Fibroblast of skin of scalp (primary cell): ENCODE data around the gene PRX.
"Not testable (repeated sequence)": the region's sequence is repeated elsewhere in the genome, so short reads cannot be mapped to it uniquely, and the experiment has no call there.

Experiments used
- DNase-seq: peaks from one replicate; pipeline ENCODE4 v3.0.0-alpha.2; 2013

The PRX gene

GRCh38 chr19:40441719-40442253 is 28.6 kb upstream of the PRX start:
- no peak for DNase-seq

- DNase-seq, result no peak
Observed at GRCh38 chr19:40438284-40438683, 25.1 kb upstream of the PRX start.

GRCh38 chr19:40433391-40434216 is 20.4 kb upstream of the PRX start:
- DNase-seq, result peak; percentile 95

DNA sequence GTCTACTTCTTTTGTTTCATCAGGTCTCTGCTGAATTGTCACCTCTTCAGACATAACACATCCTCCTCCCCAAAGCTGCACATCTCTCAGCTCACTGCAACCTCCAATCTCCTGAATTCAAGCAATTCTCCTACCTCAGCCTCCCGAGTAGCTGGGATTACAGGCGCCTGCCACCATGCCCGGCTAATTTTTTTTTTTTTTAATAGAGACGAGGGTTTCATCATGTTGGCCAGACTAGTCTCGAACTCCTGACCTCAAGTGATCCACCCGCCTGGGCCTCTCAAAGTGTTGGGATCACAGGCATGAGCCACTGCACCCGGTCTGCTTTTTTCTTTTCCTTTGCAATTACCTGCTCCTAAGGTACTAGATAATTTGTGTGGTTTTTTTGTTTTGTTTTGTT is 19.6 kb upstream of the PRX start:
- DNase-seq, result not testable (repeated sequence)

DNA sequence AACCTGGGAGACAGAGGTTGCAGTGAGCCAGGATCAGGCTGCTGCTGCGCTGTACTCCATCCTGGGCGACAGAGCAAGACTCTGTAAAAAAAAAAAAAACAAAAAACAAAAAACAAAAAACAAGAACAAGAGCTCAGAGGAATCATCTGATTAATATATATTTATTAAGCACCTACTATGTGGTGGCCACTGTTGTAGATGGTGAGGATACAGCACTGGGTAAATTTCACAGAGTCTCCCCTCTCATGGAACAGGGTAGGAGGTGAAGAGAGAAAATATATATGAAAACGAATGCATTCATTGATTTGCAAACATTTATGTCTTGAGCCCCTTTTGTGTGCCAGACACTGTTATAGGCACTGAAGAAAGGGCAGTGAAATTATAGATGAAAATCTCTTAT is 18.5 kb upstream of the PRX start:
- no peak for DNase-seq

DNA sequence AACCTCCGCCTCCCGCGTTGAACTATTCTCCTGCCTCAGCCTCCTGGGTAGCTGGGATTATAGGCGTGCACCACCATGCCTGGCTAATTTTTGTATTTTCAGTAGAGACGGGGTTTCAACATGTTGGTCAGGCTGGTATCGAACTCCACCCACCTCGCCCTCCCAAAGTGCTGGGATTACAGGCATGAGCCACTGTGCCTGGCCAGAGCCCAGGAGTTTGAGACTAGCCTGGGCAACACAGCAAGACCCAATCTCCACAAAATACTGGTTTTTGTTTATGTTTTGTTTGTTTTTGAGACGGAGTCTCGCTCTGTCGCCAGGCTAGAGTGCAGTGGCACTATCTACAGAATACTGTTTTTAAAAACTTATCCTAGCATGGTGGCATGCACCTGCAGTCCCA is 17.1 kb upstream of the PRX start:
- DNase-seq, result not testable (repeated sequence)

GRCh38 chr19:40428197-40428596 is 15.0 kb upstream of the PRX start:
- DNase-seq, result not testable (repeated sequence)

GRCh38 chr19:40425450-40426287 is 12.5 kb upstream of the PRX start, which contains the start of gene SERTAD1:
Gene SERTAD1, minus strand, starts transcription at chr19:40425992. Its CDS starts 2,446 bp downstream, at chr19:40423546.
- DNase-seq, result peak; percentile 100

DNA sequence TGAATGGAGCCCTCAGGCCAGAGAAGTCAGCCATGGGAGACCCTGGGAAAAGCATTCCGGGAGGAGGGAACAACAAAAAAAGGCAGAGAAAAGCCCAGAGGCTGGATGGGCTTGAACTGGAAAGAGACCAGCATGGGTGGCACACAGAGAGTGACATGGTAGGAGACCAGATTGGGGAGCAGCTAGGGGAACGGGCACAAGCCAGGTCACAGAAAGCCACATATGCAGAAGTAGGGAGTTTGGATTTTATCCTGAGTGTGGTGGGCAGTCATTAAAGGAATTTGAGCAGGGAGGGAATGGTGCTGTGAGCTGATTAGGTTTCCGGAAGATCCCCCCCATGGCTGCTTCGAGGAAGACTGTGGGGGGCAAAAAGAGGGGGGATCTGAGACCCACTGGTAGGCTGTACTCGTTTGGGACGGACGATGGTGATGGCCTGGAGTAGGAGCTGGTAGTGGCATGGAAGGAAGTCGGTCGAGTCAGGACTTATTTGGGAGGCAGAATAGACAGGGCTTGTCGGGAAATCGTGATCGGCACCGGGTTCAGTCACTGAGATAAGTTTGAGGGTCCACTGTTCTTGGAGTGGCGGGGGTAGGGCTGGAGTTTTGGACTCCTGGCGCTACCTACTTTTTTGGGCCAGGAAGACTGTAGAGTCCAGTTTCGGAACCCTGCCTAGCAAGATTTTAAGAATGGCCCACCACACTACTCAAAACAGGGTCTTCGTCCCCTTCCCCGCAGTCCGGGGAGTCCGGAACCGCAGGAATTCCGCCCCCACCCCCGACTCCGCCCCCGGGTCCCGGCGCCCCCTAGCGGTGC is 11.7 kb upstream of the PRX start:
- peak; percentile 40 for DNase-seq

GRCh38 chr19:40423938-40424337 is 10.8 kb upstream of the PRX start:
- DNase-seq, result no peak

GRCh38 chr19:40422748-40423566 is 9.8 kb upstream of the PRX start:
- no peak for DNase-seq

- DNase-seq, result no peak
Observed at GRCh38 chr19:40421993-40422747, 9.0 kb upstream of the PRX start.

DNA sequence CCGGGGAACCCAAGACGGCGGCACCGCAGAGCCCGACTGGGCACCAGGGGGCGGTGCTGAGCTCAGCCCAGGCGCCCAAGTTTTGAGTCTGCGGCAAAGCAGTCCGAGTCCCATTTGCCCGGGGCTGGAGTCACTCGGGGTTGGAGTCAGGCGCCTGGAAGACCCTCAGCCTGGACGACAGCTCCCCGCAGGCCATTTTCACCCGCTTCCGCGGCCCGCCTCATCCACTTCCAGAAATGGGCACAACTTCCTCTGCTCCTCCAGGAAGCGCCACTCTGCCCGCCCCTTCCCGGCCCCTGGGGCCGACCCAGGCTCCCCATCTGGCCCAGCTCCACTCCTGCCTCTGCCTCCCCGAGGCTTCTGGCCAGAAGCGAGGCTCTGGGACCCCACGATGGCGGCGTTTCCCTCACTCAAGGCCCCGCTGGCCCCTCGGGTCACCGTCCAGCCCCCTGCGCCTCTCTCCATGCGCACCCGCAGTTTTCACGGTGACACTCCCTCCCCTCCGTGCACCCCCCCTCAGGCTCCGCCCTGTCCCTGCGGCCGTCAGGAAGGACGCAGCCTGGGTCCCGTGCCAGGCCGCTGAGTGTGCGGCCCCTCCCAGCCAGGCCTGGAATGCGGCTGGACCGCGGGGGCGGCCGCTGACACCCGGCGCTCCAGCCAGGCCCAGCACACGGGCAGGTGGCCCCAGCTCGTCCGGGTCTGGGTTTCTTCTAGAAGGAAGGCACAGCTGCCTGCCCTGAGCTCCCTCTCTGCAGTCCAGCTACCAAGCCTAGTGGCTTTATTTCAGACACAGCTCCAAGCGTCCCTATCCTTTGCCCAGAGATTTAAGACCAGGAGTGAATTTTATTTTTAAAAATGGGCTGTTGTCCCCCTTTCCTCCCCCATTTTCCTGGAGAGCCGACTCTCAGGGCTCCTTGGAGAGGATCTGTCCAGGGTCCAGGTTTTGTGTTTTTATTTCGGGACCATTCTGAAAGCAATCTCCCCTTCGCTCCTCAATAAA is 7.9 kb upstream of the PRX start:
- DNase-seq, result peak; percentile 89

DNA sequence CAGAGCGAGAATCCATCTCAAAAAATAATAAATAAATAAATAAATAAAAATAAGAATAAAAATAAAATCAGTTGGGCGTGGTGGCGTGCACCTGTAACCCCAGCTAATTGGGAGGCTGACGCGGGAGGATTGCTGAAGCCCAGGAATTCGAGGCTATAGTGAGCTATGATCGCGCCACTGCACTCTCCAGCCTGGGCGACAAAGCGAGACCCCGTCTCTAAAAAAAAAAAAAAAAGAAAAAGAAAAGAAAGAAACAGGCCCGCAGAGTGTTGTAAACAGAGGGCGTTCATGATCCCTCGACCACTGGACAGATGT is 7.2 kb upstream of the PRX start:
- no peak for DNase-seq

DNA sequence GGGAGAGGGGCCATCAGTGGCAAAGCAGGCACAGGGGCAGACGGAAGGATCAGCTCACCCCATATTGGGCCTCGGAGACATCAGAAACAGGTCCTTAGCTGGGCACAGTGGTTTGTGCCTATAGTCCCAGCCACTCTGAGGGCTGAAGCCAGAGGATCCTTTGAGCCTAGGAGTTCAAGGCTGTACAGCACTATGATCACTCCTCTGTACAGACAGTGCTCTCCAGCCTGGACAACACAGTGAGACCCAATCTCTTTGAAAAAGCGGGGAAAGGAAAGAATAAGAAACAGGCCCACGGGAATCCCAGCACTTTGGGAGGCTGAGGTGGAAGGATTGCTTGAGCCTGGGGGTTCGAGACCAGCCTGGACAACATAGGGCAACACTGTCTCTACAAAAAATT is 6.6 kb upstream of the PRX start:
- DNase-seq, result no peak

GRCh38 chr19:40419066-40419612 is 6.0 kb upstream of the PRX start:
- DNase-seq, result no peak

- no peak for DNase-seq
Observed at GRCh38 chr19:40418040-40418439, 4.9 kb upstream of the PRX start.

DNA sequence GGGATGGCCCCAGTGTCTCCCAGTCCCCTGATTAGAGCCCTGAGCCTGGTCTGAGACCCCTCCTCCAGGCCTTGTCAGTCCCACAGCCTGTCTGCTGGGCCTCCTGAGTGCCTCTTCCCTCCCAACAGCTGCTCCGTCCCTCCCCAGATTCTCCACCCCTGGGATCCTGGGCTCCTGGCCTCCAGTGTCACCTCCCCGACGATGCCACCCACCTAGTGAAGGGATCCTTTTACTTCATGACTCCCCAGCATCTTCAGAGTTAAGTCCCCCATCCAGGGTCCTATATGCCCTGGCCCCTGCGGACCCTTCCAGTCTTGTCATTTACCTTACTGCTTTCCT is 4.4 kb upstream of the PRX start:
- DNase-seq, result no peak

- peak; percentile 36 for DNase-seq
Observed at GRCh38 chr19:40416918-40417642, 3.9 kb upstream of the PRX start.
